ENCODE results near the gene MRTFA.

DNA sequence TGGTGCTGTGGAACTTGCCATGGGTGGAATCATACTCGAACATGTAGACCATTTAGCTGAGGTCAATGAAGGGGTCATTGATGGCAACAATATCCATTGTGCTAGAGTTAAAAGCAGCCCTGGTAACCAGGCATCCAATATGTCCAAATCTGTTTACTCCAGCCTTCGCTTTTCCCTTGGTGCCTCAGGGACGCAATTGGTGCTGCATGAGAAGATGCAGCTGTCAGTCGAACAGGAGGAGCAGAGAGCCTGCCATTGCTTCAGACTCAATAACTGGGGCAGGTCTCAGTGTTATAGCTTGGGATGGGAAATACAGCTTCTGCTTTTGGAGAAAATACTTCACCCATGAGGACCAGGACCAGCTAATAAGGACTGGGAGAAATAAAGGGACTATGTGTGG lies 37.8 kb upstream of the MRTFA start:
- TF ChIP-seq POLR2A (IDR thresholded peaks at IDR 0.05) (no peak), CTCF (IDR thresholded peaks at IDR 0.05) (no peak)

Measured in thyroid gland (tissue), 4 donors.